GM18868 (cell line): Measurements from ENCODE around the gene SETD2.

Source experiments
- ATAC-seq: cut with Tn5 transposase; IDR thresholded peaks from one replicate; pipeline ENCODE4 v1.9.1; 2021; ENCODE audit warnings: mild to moderate bottlenecking, moderate library complexity; ENCODE audit not compliant: unreplicated experiment

Gene SETD2

GRCh38 chr3:46970391-46971091, 193.4 kb downstream of the SETD2 start:
- no peak for ATAC-seq

- no peak for ATAC-seq
These were observed 195.0 kb downstream of the SETD2 start for GRCh38 chr3:46968783-46969428.

GRCh38 chr3:46966811-46967210, 197.1 kb downstream of the SETD2 start:
- ATAC-seq, result no peak
